GM03348 (cell line): Measurements from ENCODE around the gene PNRC1.
A peak's percentile ranks its signal among the peaks of the same experiment; 100 is the strongest.
"Not testable (repeated sequence)": the region's sequence is repeated elsewhere in the genome, so short reads cannot be mapped to it uniquely, and the experiment has no call there.

Source experiments
- DNase-seq: peaks from one replicate; pipeline ENCODE4 v3.0.0; 2012; ENCODE audit warnings: low spot score

PNRC1 gene

DNA sequence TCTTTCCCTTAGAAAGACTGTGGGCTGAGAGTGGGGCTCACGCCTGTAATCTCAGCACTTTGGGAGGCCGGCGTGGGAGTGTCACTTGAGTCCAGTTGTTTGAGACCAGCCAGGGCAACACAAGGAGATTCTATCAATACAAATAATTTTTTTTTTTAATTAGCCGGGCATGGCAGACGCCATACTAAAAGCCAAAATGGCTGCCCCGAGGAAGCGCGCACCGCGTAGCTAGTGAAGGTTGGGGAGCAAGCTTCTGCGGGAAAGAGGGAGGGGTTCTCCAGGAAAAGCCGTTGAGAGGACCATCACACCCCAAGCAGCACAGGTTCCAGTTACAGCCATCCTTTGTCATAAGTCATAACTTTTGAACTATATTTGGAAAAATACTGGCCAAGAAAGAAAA is 21.3 kb upstream of the PNRC1 start:
- DNase-seq, result no peak

DNA sequence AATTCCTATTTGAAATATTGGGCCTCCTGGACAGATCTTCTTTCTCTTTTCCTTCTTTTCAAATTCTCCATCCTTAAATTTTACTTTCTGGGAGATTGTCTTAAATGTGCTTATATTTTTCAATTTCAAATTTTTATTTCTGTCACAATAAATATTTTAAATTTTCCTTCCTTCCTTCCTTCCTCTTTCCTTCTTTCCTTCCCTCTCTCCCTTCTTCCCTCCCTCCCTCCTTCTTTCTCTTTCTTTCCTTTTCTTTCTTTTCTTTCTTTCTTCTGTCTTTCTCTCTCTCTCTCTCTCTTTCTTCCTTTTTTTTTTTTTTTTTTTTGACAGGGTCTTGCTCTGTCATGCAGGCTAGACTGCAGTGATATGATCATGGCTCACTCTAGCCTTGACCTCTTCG is 16.7 kb upstream of the PNRC1 start:
- no peak for DNase-seq

DNA sequence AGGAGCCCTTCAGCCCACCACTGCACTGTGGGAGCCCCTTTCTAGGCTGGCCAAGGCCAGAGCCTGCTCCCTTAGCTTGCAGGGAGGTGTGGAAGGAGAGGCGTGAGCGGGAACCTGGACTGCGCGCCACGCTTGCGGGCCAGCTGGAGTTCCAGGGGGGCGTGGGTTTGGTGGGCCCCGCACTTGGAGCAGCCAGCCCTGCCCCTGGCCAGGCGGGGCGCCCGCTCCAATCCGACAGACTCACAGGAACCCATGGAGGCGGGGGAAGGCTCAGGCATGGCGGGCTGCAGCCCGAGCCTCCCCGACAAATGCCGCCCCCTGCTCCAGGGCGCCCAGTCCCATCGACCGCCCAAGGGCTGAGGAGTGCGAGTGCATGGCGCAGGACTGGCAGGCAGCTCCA is 15.6 kb upstream of the PNRC1 start:
- DNase-seq, result not testable (repeated sequence)

DNA sequence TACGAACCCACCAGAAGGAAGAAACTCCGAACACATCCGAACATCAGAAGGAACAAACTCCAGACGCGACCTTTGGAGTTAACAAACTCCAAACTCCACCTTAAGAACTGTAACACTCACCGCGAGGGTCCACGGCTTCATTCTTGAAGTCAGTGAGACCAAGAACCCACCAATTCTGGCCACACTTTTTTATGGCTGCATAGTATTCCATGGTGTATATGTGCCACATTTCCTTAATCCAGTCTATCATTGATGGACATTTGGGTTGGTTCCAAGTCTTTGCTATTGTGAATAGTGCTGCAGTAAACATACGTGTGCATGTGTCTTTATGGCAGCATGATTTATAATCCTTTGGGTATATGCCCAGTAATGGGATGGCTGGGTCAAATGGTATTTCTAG is 14.4 kb upstream of the PNRC1 start:
- DNase-seq, result not testable (repeated sequence)

DNA sequence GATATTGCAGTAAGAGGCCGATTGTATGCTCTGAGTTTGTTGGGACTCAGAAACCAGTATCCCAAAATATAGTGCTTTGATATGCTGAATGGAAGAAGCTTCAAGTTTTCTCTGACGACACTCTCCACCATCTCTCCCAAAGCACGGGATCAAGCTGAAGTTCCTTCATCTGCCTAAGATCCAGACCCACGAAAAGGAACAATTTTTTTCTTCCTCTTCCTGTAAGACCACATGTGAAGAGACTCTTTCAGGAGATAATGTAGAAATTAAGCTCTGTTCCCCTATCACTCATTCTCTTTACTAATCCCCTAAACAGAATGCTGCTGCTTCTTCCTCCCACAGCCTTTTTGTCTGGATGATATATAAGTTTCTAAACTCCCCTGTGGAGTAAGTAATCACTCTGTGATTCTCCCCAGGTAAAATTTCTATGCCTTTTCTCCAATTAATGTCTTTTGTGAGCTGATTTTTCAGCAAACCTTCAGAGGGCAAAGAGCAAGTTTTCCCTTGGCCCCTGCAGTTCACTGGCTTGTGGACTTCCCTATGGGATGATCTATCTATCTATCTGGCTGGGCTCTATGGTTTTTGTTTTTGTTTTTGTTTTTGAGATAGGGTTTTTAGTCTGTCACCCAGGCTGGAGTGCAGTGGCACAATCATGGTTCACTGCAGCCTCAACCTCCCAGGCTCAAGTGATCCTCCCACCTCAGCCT is 13.5 kb upstream of the PNRC1 start:
- no peak for DNase-seq

DNA sequence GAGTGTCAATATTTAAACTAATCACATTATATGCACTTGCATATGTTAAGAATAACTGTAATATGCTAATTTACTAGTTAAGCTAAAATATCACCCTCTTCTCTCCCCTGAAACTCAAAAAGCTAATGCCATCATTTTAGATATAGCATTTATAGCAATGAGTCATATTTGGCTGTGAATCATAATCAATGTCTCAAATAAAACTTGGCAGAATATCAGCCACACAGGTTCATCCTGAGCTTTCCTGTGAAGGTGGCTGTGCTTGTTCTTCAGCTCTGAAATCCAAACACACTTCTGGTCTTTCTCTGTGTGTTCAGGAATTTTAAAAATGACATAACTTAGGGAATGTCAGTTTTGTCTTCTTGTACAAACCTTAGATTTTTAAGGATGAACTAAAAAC is 12.8 kb upstream of the PNRC1 start:
- DNase-seq, result no peak

DNA sequence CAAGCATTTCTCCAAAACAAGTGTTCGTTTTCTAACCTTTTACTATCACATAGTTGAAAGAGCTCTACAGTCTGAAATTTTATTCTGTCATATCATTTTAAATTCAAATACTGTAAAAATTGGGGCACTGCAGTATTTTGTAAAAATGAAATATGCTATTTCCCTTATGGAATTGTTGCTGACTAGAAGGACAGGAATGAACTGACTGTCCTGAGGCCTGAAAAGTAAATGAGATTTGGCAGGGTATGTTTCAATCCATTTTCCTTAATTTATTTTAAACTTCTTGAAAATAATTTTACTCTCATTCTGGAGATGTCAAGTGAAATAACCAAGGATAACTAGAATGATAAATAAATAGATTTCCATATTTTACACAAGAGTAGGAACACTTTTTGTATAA is 11.9 kb upstream of the PNRC1 start:
- DNase-seq, result no peak

DNA sequence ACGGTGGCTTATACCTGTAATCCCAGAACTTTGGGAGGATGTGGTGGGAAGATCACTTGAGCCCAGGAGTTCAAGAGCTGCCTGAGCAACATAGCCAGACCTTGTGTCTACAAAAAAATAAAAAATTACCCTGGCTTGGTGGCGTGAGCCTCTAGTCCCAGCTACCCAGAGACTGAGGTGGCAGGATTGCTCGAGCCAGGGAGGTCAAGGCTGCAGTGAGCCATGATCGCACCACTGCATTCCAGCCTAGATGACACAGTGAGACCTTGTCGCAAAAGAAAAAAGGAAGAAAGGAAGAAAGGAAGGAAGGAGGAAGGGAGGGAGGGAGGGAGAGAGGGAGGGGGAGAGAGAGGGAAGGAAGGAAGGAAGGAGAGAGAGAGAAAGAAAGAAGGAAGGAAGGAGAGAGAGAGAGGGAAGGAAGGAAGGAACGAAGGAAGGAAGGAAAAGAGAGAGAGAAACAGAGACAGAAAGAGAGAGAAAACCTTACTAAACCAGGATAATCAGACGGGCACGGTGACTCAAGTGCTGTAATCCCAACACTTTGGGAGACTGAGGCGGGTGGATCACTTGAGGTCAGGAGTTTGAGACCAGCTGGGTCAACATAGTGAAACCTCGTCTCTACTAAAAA is 10.9 kb upstream of the PNRC1 start:
- no peak for DNase-seq

DNA sequence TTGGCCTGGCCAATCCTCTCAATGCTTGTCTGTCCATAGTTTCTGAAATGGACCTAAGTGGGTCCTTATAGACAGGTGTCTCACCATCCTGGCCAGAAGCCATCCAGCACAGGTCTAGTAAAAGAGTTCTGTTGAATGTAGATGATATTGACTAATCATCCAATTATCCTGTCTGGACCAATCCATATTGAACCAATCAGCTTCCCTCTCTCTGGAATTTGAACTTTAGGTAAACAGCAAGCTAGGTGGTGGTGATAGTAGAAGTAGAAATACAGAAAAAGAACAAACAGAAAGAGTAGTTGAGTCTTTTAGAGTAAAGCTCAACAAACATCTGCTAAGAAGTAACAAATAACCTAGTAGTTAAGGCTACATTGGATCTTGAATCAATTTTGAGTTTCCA is 9.5 kb upstream of the PNRC1 start:
- no peak for DNase-seq

DNA sequence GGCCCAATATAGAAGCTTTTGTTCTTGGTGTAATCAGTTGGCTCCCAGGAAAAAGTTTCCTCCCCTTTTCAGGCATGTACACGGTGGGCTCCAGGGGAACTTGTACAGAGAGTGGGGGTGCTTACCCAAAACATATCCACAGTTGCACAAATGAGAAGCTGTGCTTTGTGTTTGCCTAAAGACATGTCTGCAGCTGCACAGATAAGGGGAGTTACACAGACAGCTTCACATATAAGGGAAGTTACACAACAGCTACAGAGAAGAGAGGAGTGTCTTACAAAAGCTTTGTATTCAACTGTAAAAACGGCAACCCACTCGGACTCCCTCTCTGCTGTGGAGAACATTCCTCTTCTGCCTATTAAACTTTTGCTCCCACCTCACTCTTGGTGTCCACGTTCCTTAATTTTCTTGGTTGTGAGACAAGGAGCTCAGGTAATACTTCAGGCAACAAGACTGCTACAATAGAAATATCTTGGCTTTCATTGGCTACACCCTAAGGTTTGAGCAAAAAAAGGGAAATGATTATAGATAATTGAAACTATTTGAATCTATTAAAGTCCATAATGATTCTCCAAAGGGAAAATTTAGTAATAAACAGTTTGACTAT is 7.4 kb upstream of the PNRC1 start:
- DNase-seq, result no peak

DNA sequence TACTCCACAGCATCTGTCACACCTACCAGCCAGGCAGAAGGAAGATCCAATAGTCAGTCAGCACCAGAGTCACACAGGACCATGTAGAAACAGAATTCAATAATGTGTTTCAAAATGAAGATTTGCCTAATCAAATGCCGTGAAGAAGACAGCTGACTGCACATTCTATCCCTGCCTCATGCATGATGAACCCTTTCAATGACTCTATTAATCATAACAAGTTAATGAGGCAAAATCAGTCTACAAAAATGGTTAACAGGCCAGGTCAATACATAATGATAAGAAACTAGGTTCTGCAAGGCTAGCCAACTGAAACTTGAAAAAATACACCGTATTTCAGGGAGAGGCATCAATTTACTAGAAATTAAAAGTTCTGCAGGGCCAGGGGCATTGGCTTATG is 6.7 kb upstream of the PNRC1 start:
- DNase-seq, result no peak

DNA sequence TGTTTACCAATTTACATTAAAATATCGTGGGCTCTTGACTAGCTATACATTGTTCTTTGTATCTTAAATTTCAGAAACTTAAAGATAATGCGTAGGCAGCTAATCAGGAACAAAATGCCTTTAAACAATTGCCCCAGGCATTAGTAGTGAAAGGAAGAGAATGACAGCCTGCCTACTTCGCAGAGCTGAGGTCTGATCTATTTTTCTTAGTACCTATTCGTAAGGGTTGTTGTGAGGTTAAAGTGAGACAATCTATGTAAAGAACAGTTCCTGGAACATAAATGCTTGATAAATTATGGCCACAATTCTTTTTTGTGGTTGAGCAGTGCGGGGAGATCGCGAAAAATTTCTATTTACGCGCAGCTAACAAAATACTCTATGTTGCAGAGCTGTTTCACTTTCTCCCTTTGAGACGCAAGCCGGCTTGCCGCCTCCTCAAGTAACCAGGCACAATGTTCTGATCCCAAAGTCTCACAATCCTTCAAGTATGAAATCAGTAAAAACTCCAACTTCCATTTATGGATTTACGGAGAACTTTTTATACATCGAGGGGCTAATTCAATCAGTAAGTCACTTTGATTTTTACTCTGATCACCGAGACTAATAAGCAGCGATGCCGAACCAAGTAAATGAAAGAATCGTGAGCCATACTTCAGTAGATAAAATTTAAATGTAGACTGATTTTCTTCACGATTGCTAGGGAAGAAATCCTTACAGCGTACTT is 878 bp upstream of the PNRC1 start:
- DNase-seq, result peak; percentile 44

DNA sequence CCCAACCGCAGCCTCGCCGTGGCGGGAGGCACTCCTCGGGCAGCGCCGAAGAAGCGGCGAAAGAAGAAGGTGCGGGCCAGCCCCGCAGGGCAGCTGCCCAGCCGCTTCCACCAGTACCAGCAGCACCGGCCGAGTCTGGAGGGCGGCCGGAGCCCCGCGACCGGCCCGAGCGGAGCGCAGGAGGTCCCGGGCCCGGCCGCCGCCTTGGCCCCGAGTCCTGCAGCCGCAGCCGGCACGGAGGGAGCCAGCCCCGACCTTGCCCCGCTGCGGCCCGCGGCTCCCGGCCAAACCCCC is 525 bp downstream of the PNRC1 start:
- no peak for DNase-seq

DNA sequence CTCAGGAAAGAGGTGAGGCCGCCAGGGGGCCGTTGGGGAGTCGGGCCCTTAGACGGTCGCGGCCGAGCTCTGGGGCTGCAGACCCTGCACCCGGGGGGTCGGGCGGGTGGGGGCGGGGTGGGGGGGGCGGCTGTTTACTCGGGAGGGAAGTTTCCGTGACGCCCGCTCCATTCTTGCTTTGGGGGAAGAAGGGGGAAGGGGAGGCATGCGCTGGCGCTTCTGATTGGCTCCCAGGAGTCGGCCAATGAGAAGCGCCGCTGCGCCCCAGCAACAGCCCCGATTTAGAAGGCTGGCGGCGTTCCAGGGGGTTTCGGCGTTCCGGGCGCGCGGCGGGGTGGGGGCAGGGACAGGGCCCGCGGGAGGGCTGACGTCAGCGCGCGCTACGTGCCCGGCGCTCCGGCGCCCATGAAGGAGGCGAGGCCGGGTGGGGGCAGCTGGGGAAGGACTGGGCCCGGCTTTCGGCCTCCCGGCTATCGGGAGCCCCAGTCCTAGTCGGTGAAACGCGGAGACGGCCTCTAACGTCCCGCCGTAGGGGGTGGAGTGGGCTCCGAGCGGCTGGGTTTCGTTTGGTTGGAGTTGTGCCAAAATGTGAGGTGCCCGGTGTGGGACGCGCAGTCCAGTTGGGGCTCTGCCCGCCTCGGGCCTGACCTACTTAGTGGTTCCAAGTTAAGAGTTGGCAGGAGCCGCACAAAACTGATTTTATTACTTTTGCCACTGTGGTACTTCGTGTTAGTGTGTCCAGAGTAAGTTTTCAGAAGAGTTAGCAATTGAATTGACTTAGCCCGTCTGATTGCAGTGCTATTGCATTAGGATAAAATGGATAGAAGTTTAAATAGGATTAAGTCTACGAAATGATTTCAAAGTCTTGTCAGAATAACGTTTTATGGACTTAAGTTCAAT is 1.1 kb downstream of the PNRC1 start:
- peak; percentile 97 for DNase-seq

DNA sequence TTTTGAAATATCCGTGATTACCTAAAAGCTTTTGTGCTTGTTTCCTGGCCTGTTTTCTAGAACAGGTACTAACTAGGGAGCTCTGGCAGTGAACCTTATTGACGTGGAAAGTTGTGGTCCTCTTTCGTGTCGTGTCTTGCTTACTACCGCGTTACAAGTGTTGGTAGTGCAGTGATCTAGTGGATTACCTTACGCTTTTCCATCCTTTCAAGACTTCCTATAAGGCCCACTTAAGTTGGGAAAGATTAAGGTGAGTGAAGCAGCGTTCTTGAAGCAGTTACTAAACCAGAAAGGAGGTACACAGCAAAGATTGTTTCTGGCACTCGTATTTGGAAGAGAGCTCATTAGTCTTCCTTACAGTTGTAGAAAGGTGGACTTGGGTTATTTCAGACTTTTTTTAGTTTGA is 1.9 kb downstream of the PNRC1 start:
- no peak for DNase-seq

DNA sequence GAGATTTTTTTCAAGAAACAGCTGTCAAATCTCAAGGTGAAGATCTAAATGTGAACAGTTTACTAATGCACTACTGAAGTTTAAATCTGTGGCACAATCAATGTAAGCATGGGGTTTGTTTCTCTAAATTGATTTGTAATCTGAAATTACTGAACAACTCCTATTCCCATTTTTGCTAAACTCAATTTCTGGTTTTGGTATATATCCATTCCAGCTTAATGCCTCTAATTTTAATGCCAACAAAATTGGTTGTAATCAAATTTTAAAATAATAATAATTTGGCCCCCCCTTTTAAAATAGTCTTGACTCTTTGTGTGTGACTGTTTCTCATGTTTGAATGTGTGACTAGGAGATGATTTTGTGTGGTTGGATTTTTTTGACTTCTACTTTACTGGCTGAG is 4.0 kb downstream of the PNRC1 start:
- DNase-seq, result no peak

DNA sequence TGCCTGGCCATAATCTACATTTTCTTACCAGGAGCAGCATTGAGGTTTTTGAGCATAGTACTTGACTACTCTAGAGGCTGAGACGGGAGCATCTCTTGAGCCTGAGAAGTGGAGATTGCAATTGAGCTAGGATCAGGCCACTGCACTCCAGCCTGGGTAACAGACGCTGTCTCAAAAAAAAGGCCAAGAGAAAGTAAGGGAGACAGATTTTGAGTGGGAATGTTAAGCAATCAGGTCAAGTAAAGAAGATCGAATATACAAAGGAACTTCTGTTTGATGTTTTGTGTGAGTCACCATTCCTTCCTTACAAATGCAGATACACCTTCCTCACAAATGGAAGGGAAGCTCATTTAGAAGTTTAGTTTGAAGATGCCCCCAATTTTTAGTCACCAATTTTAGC is 4.4 kb downstream of the PNRC1 start:
- no peak for DNase-seq

DNA sequence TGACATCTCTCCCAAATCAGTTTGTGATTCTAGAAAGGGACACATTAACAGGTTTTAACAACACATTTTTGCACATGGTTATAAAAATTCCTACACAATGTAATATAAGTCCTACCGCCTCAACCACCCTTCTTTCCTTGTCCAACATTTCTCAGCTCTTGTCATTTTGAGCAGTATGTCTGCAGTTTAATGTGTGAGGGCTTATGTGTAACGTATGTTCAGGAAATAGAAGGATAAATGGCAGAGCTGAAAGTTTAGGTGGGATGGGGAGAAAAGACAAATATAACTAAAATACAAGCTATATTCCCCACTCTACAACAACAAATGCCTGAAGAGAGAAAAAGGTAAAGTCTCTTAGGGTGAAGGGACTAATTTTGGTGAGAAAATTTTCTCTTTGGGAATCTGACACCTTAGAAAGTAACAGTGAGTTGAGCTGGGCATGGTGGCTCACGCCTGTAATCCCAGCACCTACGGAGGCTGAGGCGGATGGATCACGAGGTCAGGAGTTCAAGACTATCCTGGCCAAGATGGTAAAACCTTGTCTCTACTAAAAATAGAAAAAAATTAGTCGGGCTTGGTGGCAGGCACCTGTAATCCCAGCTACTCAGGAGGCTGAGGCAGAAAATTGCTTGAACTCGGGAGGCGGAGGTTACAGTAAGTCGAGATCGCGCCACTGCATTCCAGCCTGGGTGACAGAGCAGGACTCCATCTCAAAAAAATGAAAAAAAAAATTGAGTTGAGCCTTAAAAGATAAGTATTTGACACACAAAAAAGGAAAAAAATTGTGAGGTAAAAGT is 5.1 kb downstream of the PNRC1 start:
- DNase-seq, result no peak

DNA sequence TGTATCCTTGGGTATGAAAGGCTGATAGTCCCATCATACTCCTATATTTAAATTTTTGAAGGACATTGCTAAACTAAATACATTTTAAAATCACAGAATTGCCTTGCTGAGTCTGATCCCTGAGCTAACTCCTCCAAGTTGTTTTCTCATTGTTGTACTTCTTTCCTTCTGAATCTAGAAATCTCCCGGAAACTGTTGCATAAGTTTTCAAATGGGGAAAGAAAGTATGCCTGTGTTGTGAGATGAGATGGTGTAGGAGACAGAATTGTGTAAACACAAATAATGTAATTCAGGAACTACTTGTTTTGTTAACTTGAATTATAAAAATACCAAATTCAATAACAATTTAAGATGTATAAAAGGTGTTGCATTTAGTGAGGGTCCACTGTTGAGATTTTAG is 7.3 kb downstream of the PNRC1 start:
- DNase-seq, result no peak

DNA sequence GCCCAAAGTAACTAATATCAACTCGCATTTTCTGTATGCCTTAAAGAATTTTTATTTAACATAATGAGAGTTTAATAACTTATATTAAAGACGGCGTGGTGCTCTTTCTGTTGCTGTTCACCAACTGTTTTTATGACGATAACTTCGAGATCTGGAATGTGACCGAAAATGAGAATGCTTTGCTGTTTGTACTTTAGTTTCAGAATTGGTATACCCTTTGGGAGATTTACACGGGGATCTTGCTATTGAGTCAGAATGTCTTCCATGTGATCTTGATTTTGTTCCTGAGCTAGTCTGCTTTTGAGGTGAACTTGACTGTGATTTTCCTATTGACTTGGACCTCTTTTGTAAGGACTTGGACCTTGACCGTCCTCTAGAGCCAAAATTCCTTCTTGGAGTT is 17.9 kb downstream of the PNRC1 start:
- DNase-seq, result no peak

DNA sequence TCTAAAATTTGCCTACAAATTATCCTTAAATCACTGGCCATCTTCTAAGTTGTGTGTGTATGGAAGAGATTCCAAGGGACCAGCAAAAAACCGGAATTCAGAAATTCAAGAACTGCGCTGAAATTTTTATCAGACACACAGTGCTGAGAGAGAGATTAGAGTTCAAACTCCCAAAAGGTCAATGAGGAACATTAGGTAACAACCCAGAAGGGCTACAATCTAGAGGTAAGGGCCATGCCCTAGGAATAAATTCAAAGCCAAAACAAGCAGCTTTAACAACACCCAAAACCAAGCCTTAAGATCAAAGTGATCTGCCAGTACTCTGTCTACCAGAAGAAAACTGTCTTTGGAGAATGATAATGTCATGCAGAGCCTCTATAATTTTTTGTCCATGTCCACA is 19.6 kb downstream of the PNRC1 start:
- no peak for DNase-seq
